GM21447 (cell line): Measurements from ENCODE around the gene GHRHR.

Experiments
- ATAC-seq: cut with Tn5 transposase; IDR thresholded peaks from one replicate; pipeline ENCODE4 v1.9.1; 2021; ENCODE audit not compliant: unreplicated experiment

The GHRHR gene

DNA sequence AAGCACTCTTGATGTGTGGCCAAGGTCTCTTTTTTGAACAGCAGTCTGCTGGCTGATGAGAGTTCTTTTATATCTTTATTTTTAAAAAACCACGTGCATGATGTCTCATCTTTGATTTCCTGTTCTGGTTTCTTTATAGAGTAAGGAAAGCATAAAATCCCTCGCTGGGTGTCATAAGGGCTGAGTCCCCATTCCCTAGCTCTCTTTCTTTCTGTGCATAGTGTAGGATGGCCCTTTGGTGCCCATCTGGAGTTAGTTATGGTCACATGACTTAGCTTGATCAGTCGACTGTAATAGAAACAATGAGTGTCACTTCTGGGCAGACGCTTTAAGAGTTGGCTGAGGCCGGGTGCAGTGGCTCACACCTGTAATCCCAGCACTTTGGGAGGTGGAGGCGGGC is 38.5 kb downstream of the GHRHR start:
- no peak for ATAC-seq

GRCh38 chr7:31003097-31003496 is 39.3 kb downstream of the GHRHR start:
- ATAC-seq = no peak

- no peak for ATAC-seq
Measured at GRCh38 chr7:31003721-31004120, 40.0 kb downstream of the GHRHR start.

- ATAC-seq = no peak
Measured at GRCh38 chr7:31004393-31004792, 40.6 kb downstream of the GHRHR start.

DNA sequence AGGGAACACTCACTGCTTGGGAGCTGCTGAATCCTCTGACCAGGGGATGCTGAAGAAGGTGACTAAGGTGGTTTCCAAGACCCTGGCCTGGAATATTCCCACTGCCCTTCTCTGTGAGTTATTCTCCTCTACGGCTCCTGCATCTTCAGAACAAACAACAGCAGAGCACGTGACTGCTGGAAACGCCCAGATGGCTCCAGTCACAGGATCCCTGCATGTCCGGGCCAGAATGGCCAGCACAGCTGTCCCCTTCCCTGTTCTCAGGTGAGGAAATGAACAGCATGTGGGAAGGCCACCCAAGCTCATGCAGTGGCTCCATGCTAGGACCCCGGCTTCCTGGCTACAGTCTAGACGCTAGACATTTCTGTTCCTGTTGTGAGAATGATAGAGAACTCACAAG is 43.1 kb downstream of the GHRHR start:
- ATAC-seq = no peak

GRCh38 chr7:31007634-31008033 is 43.9 kb downstream of the GHRHR start:
- no peak for ATAC-seq

DNA sequence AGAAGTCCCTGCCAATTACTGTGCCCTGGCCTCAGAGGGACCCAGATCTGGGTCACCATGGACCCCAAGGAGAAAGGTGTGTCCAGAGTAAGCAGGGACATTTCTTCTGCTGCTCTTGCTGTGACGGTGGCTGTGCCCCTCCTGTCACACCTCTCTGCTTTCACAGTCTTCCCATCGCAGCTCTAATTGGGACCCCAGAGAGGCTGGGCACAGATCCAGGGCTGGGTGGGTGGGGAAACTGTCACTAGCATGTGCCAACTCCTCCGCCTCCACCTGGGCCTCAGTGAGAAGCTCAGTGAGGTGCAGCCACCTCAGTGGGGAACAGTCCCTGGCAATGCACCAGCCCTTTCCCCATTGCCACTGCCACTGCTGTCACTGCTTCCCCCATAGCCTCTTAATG is 51.1 kb downstream of the GHRHR start:
- no peak for ATAC-seq

- ATAC-seq = no peak
Measured at GRCh38 chr7:31017032-31017675, 53.4 kb downstream of the GHRHR start.

- ATAC-seq = no peak
Measured at GRCh38 chr7:31017721-31018120, 54.0 kb downstream of the GHRHR start.

DNA sequence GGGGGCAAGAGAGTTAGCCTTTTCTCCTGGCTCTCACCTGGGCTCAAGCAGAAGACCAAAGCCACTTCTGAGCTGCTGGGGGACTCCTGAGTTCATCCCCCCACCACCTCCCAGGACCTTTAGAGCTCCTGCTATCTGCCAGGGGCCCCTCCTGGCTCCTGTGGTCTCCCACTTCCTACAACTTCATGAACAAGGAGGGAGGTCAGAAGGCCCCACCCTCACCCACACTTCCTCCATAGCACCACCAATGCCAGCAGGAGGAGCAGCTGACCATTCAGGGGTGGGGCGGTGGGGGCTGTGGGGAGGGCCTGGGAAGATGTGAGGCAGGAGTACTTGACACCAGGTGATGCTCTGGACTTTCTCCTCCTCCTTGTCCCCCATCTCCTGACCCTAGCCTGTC is 55.8 kb downstream of the GHRHR start:
- no peak for ATAC-seq

DNA sequence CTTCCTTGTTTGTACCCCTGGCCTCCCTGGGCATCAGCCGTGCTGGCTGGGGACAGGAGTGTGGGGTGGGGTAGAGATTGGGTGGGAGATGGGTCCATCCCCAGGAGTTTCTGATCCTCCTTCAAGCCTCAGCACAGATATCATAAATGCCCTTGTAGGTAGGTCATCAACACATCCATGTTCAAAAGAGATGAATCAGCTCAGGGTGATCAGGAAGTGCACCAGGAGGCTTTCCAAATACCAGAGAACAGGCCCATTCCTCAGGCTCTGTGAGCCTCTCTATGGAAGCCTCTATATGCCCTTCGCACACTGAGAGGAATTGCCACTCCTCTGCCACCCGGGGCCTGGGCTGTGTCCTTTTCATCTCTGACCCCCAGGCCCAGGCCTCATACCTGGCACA is 56.4 kb downstream of the GHRHR start:
- no peak for ATAC-seq

GRCh38 chr7:31020652-31021051 is 56.9 kb downstream of the GHRHR start:
- ATAC-seq = no peak

GRCh38 chr7:31022117-31022516 is 58.4 kb downstream of the GHRHR start:
- no peak for ATAC-seq

GRCh38 chr7:31022726-31023125 is 59.0 kb downstream of the GHRHR start:
- ATAC-seq = no peak

DNA sequence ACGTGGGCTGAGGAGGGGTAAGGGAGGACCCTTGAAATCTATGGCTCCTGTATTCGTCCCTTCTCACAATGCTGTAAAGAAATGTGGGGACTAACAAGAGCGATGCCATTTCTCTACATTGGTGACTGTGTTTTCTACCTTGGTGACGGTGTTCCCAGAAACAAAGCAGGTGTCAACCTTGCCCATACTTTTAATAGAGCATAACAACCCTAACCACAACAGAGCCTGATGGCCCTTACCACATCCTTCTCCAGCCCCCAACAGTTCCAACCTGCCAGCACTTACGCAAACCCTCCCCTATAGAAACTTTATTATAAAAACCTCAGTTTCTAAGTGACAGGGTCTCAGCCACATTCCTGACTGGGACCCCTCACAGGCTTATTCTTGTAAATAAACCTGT is 60.1 kb downstream of the GHRHR start:
- no peak for ATAC-seq

GRCh38 chr7:31027161-31027965 is 63.6 kb downstream of the GHRHR start:
- no peak for ATAC-seq

DNA sequence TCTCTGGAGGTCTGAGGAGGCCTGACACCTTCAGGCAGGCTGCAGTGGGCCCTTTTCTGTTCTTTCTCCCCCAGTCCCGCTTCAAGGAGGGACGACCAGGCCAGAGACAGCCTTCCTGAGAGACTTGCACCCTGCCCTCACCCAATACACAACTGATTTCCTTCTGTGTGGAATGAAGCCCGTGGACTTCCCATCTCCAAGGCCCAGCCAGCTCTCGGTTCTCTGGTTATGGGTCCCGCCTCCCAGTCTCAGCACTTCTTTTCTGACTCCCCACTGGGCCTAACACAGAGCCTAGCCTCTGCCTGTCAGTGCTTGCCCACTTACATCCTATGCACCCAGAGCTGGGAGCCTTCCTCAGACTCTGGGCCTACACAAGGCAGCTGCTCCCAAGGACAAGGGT is 64.3 kb downstream of the GHRHR start:
- no peak for ATAC-seq

DNA sequence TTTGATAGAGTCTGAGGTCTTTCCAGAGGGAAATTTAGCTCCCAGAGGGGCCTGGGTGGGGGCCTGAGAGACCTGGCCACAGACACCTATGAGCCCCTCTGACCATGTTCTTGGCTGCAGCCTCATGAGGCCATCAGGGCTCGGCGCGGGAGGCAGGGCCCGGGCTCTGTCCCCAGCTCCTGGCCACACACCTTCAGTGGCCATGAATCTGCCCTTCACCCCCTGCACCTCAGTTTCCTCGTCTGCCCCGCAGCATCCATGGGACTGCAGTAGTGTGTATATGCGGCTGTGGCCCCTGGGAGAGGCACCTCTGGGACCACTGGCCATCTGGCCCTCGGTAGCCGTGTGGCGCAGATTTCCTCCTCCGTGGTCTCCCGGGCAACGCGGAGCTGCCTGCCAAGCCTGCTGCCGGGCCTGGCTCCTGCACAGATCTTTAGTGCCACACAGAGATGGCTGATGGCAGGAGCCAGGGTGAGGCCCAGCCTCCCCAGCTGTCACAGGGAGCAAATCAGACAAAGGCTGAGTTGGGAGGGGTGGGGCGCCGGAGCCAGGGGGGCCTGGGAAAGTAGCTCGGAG is 64.8 kb downstream of the GHRHR start:
- ATAC-seq = no peak
